Kidney tubule cell (primary cell): ENCODE results near the gene PPP2R2D.
A peak's percentile ranks its signal among the peaks of the same experiment; 100 is the strongest.

Experiments
- DNase-seq: peaks from one replicate; pipeline ENCODE4 v3.0.0-alpha.2; 2018; ENCODE audit warnings: low spot score

Gene PPP2R2D

GRCh38 chr10:131929122-131929845 lies 28.5 kb downstream of the PPP2R2D start:
- DNase-seq: no peak

- DNase-seq: no peak
Observed at GRCh38 chr10:131930150-131930549, 29.3 kb downstream of the PPP2R2D start.

GRCh38 chr10:131930586-131931330 lies 29.9 kb downstream of the PPP2R2D start:
- DNase-seq: no peak

- DNase-seq: no peak
Observed at GRCh38 chr10:131931981-131932380, 31.2 kb downstream of the PPP2R2D start.

GRCh38 chr10:131933016-131933695 lies 32.3 kb downstream of the PPP2R2D start:
- DNase-seq: no peak

GRCh38 chr10:131933696-131934086 lies 32.9 kb downstream of the PPP2R2D start:
- DNase-seq: no peak

GRCh38 chr10:131934769-131935168 lies 34.0 kb downstream of the PPP2R2D start:
- DNase-seq: no peak

GRCh38 chr10:131935260-131935659 lies 34.5 kb downstream of the PPP2R2D start:
- no peak for DNase-seq

- DNase-seq: no peak
Observed at GRCh38 chr10:131936294-131936693, 35.5 kb downstream of the PPP2R2D start.

- DNase-seq: no peak
Observed at GRCh38 chr10:131936736-131937135, 35.9 kb downstream of the PPP2R2D start.

- DNase-seq: peak; percentile 65
Observed at GRCh38 chr10:131937836-131938235, 37.0 kb downstream of the PPP2R2D start.

GRCh38 chr10:131938681-131939080 lies 37.9 kb downstream of the PPP2R2D start:
- DNase-seq: no peak

- no peak for DNase-seq
Observed at GRCh38 chr10:131942455-131942854, 41.6 kb downstream of the PPP2R2D start.

- peak; percentile 53 for DNase-seq
Observed at GRCh38 chr10:131943021-131943814, 42.4 kb downstream of the PPP2R2D start.

- no peak for DNase-seq
Observed at GRCh38 chr10:131944412-131944811, 43.6 kb downstream of the PPP2R2D start.

- peak; percentile 50 for DNase-seq
Observed at GRCh38 chr10:131944976-131945695, 44.3 kb downstream of the PPP2R2D start.

- peak; percentile 63 for DNase-seq
Observed at GRCh38 chr10:131946321-131946751, 45.5 kb downstream of the PPP2R2D start.

- no peak for DNase-seq
Observed at GRCh38 chr10:131946880-131947279, 46.1 kb downstream of the PPP2R2D start.

- peak; percentile 82 for DNase-seq
Observed at GRCh38 chr10:131947631-131948347, 47.0 kb downstream of the PPP2R2D start.

- no peak for DNase-seq
Observed at GRCh38 chr10:131948501-131948900, 47.7 kb downstream of the PPP2R2D start.
